ENCODE results near the gene SPTBN1.
A peak's percentile ranks its signal among the peaks of the same experiment; 100 is the strongest.
"Not testable (repeated sequence)": the region's sequence is repeated elsewhere in the genome, so short reads cannot be mapped to it uniquely, and the experiment has no call there.

Gene SPTBN1

DNA sequence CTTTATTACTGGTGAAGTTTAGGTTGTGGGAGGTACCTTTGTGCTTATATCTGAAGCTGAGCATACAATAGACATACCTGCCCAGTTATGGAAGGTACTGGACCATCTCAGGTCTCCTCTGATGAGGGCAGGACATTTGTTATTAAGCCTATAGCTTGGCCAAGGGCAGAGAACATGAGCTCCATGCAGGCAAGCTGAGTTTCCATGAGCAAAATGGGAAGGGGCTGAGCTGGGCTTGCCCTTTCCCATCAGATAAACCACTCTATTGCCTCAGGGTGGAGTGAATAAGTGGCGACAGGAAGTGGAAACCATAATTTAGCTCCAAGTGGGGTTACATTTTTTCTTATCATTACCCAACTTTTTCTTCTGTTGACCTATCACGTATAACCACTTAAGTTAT is 227.5 kb downstream of the SPTBN1 start:
- Mint-ChIP-seq H3K4me1 (peaks cover 35% of the 10 kb centered on the region), H3K9me3 (no peaks in the 10 kb centered on the region), H3K4me3 (no peak overlapping the region), H3K36me3 (peaks cover 8% of the 10 kb centered on the region), H3K27ac (no peak overlapping the region)
- ATAC-seq: no peak
- DNase-seq (ENCODE audit: low spot score in 2 of 2): no peak

DNA sequence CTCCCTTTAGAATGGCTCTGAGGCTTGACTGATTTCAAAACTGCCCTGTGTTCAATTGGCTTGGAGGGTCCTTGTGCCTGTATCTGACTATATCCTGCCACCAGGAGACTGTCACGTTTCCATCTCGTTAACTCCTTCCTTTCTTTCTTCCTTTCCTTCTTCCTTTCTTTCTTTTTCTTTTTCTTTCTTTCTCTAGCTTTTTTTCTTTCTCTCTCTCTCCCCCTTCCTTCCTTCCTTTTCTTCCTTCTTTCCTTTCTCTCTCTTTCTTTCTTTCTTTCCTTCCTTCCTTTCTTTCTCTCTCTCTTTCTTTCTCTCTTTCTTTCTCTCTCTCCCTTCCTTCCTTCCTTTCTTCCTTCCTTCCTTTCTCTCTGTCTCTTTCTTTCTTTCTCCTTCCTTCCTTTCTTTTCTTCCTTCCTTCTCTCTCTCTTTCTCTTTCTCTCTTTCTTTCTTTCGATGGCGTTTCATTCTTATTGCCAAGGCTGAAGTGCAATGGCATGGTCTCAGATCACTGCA is 229.2 kb downstream of the SPTBN1 start:
- ATAC-seq (no peak), DNase-seq (ENCODE audit: low spot score in 2 of 2) (no peak)
- Mint-ChIP-seq H3K4me1 (peaks cover 27% of the 10 kb centered on the region), H3K36me3 (peaks cover 5% of the 10 kb centered on the region), H3K9me3 (no peaks in the 10 kb centered on the region), H3K27ac (no peak overlapping the region), H3K4me3 (no peak overlapping the region)

DNA sequence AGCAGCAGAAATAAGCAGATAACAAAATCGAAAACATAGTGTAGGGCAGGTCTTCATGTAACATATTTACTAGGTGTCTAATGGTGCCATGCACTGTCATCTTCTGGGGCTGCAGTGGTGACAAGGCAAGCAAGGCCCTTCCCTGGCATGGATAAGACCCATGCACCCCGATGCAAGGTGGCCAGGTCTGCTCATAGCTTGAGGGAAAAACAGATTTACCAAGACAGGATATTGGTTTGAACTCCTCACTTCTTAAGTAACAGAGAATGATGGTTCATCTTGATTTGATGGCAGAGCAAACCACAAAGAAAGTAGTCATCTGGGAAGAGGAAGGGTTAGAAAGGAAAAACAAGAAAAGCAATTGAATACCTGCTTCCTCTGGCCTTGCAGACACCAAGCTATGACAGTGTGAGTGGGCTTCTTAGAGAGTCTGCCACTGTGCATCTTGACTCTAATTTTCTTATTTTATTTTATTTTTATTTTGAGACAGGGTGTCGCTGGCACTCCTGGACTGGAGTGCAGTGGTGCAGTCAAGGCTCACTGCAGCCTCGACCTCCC is 231.5 kb downstream of the SPTBN1 start:
- DNase-seq (ENCODE audit: low spot score in 2 of 2) (no peak), ATAC-seq (peak; percentile 65)
- no peak overlapping the region for H3K4me3 Mint-ChIP-seq
- peaks cover 6% of the 10 kb centered on the region for H3K4me1 Mint-ChIP-seq
- H3K27ac Mint-ChIP-seq: no peak overlapping the region
- H3K9me3 Mint-ChIP-seq: no peaks in the 10 kb centered on the region
- no peaks in the 10 kb centered on the region for H3K36me3 Mint-ChIP-seq

DNA sequence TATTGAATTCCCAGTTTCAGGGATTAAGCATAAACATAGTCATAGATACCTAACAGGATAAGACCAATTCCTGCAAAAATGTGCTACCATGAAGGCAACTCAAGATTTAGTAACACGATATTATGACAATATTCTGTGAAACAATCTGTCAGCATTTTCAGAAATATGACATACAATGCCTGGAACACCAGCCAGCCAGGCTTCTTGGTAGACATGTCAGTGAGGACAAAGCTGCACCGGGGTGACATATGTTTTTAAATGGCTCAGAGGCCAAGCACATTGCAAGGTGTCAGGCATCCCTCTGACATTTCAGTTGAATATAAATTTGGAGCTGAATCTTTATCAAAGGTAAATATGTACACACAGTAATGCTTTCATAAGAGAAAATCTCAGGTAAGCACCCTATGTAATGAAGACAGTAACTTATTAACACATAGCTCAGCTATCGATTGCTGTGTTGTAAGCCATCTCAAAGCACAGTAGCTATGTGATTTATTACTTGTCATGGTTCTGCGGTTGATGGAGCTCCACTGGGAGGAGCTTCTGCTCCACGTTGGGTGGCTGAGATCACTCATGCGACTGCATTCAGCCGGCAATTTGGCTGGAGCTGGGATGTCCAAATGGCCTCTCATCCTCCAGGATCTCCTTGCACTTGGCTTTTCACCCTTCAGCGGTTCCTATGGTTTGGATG is 235.5 kb downstream of the SPTBN1 start:
- Mint-ChIP-seq H3K4me1 (peaks cover 6% of the 10 kb centered on the region), H3K4me3 (no peak overlapping the region), H3K9me3 (no peaks in the 10 kb centered on the region), H3K27ac (no peak overlapping the region), H3K36me3 (no peaks in the 10 kb centered on the region)
- ATAC-seq (no peak), DNase-seq (ENCODE audit: low spot score in 2 of 2) (no peak)

DNA sequence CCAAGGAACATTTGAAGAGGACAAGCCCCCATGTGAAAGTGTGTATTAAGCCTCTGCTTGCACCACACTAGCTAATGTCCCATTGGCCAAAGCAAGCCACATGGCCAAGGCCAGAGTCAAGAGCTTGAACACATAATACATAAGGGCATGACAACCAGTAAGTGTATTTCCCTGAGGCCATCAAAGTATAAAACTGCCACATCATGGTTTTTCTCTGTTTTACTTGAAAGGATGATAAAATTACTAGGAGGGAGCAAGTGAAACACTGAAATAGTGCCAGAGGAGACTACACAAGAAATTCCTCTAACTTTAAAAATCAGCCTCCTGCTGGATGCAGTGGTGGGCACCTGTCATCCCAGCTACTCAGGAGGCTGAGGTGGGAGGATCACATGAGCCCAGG is 236.4 kb downstream of the SPTBN1 start:
- DNase-seq (ENCODE audit: low spot score in 2 of 2) (no peak), ATAC-seq (no peak)
- Mint-ChIP-seq H3K4me3 (no peak overlapping the region), H3K9me3 (no peaks in the 10 kb centered on the region), H3K36me3 (no peaks in the 10 kb centered on the region), H3K4me1 (peaks cover 3% of the 10 kb centered on the region), H3K27ac (no peak overlapping the region)

DNA sequence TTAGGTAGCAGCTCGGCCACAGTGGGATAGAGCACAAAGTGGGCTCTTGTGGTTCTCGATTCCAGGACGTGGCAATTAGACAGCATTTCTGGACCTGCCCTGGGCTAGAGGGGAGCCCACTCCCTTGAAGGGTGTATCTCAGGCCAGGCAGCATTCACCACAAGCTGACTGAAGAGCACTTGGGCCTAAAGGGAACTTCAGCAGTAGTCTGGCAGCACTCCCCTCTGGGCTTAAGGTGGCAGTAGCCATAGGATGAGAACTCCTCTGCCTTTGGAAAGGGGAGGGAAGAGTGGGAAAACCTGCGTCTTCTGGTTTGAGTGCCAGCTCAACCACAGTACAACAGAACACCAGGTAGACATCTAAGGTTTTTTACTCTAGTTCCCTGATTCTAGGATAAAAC is 239.3 kb downstream of the SPTBN1 start:
- no peaks in the 10 kb centered on the region for H3K9me3 Mint-ChIP-seq
- no peak for ATAC-seq
- H3K4me1 Mint-ChIP-seq: no peaks in the 10 kb centered on the region
- no peak overlapping the region for H3K27ac Mint-ChIP-seq
- no peaks in the 10 kb centered on the region for H3K36me3 Mint-ChIP-seq
- no peak overlapping the region for H3K4me3 Mint-ChIP-seq
- DNase-seq (ENCODE audit: low spot score in 2 of 2): no peak

DNA sequence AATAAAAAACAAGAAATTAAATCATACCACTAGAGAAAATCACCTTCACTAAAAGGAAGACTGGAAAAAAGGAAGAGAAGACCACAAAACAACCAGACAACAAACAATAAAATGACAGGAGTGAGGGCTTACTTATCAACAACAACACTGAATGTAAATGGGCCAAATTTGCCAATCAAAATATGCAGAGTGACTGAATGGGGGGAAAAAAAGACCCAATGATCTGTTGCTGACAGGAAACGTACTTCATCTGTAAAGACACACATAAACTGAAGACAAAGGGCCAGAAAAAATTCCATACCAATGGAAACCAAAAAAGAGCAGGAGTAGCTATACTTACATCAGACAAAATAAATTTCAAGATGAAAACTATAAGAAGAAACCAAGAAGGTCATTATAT is 241.8 kb downstream of the SPTBN1 start:
- H3K4me3 Mint-ChIP-seq: no peak overlapping the region
- no peaks in the 10 kb centered on the region for H3K4me1 Mint-ChIP-seq
- no peak for ATAC-seq
- H3K9me3 Mint-ChIP-seq: no peaks in the 10 kb centered on the region
- no peaks in the 10 kb centered on the region for H3K36me3 Mint-ChIP-seq
- no peak for DNase-seq (ENCODE audit: low spot score in 2 of 2)
- H3K27ac Mint-ChIP-seq: no peak overlapping the region

DNA sequence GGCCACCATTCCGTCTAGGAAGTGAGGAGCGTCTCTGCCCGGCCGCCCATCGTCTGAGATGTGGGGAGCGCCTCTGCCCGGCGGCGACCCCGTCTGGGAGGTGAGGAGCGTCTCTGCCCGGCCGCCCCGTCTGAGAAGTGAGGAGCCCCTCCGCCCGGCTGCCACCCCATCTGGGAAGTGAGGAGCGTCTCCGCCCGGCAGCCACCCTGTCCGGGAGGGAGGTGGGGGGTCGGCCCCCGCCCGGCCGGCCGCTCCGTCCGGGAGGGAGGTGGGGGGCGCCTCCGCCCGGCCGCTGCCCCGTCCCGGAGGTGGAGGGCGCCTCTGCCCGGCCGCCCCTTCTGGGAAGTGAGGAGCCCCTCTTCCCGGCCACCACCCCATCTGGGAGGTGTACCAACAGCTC is 242.8 kb downstream of the SPTBN1 start:
- H3K4me3 Mint-ChIP-seq; H3K4me1 Mint-ChIP-seq; ATAC-seq; H3K9me3 Mint-ChIP-seq; H3K36me3 Mint-ChIP-seq; H3K27ac Mint-ChIP-seq; DNase-seq (ENCODE audit: low spot score in 2 of 2): not testable (repeated sequence)

DNA sequence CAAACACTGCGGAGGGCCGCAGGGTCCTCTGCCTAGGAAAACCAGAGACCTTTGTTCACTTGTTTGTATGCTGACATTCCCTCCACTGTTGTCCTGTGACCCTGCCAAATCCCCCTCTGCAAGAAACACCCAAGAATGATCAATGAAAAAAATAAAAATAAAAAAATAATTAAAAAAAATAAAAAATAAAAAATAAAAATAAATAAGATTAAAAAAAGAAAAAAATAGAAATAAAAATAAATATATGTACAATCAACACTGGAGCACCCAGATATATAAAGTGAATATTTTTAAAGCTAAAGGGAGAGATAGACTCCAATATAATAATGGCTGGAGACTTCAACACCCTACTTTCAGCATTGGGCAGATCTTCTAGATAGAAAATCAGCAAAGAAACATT is 243.5 kb downstream of the SPTBN1 start:
- H3K4me1 Mint-ChIP-seq: no peaks in the 10 kb centered on the region
- ATAC-seq: no peak
- no peaks in the 10 kb centered on the region for H3K9me3 Mint-ChIP-seq
- DNase-seq (ENCODE audit: low spot score in 2 of 2): no peak
- H3K4me3 Mint-ChIP-seq: no peak overlapping the region
- no peaks in the 10 kb centered on the region for H3K36me3 Mint-ChIP-seq
- H3K27ac Mint-ChIP-seq: no peak overlapping the region

DNA sequence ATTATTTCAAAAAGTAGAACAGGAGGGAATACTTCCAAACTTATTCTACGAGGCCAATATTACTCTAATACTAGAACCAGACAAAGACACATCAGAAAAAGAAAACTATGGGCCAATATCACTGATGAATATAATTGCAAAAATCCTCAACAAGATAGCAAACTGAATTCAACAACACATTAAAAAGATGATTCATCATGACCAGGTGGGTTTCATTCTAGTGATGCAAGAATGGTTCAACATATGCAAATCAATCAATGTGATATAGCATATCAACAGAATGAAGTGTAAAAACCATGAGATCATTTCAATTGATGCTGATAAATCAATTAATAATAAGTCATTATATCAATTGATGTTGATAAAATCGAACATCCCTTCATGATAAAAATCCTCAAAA is 244.9 kb downstream of the SPTBN1 start:
- no peaks in the 10 kb centered on the region for H3K36me3 Mint-ChIP-seq
- DNase-seq (ENCODE audit: low spot score in 2 of 2) (no peak), ATAC-seq (no peak)
- H3K4me3 Mint-ChIP-seq: no peak overlapping the region
- H3K9me3 Mint-ChIP-seq: no peaks in the 10 kb centered on the region
- no peak overlapping the region for H3K27ac Mint-ChIP-seq
- H3K4me1 Mint-ChIP-seq: no peaks in the 10 kb centered on the region

DNA sequence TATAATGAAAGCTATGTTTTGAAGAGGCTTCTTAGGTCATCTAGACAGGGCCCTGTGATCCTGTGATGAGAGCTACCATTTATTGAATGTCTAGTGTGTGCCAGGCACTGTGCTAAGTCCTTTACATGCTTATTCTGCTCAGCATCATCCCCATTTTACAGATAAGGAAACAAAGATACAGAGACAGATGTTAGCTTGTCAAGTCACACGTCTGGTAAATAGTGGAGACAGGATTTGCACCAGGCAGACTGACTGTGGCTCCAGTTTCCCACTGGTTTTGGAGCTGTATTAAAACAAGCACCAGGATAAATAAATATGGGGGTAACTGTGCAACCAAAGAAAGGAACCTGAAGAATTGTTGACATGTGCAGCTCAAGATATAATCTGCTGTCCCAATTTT is 248.1 kb downstream of the SPTBN1 start:
- Mint-ChIP-seq H3K4me1 (no peaks in the 10 kb centered on the region), H3K4me3 (no peak overlapping the region), H3K36me3 (no peaks in the 10 kb centered on the region), H3K9me3 (no peaks in the 10 kb centered on the region), H3K27ac (no peak overlapping the region)
- ATAC-seq (no peak), DNase-seq (ENCODE audit: low spot score in 2 of 2) (no peak)

DNA sequence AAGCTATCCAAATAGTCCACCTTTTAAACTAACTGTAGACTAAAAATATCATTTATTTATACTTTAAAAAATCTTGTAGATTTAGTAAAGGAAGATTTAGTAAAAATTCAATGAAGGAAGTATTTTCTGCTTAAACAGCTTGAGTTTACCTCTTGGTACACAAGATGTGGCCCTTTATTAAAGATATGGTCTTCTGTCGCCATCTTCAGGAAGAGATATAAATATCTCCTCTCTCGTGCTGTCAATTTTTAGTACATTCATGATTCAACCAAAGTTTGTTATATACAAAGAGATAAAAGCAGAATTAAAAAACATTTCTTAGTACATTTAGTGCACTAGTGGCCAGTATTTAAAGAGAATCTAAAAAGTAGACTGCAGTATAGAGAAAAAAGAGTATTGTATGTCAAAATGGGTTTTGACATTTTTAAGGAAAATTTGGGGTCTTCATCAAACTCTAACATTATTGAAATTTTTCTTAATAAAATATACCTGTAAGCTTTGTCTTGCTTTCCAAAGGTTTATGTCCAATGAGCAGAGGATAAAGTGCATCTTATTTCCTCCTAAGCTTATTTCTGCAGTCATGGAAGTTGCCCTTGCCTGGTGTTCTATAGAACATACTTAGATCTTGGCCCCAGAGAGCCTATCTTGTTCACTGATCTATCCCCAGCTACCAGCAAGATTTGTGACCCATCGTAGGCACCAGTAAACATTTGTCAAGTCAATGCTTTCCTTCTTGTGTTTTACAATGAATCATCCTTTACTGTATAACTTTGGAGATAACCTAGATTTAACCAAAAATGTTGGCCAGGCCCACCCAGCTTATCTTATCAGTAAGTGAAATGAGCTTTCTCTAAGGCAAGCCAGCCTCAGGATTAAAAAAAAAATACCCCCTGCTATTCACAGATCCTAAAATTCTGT is 248.8 kb downstream of the SPTBN1 start:
- Mint-ChIP-seq H3K4me1 (no peaks in the 10 kb centered on the region), H3K36me3 (no peaks in the 10 kb centered on the region), H3K4me3 (no peak overlapping the region), H3K27ac (no peak overlapping the region), H3K9me3 (no peaks in the 10 kb centered on the region)
- DNase-seq (ENCODE audit: low spot score in 2 of 2) (no peak), ATAC-seq (peak; percentile 67)

DNA sequence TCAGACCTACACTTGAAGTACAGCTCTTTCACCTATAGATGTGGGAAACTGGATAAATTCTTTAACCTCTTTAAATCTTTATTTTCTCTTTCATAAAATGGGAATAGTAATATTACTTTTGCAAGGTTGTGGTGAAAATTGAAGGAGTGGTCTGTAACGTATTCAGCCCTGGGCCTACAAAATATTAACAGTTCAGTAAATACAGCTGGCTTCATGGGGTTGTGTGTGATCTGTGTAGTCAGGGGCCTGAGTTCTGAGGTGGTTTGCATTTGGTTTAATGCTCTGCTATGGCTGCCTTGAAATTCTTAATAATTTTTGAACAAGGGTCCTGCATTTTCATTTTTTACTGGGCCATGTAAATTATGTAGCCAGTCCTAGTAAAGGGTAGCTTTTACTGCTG is 250.5 kb downstream of the SPTBN1 start:
- peaks cover 5% of the 10 kb centered on the region for H3K4me1 Mint-ChIP-seq
- H3K27ac Mint-ChIP-seq: no peak overlapping the region
- H3K9me3 Mint-ChIP-seq: no peaks in the 10 kb centered on the region
- ATAC-seq: no peak
- DNase-seq (ENCODE audit: low spot score in 2 of 2): no peak
- H3K36me3 Mint-ChIP-seq: no peaks in the 10 kb centered on the region
- H3K4me3 Mint-ChIP-seq: no peak overlapping the region

DNA sequence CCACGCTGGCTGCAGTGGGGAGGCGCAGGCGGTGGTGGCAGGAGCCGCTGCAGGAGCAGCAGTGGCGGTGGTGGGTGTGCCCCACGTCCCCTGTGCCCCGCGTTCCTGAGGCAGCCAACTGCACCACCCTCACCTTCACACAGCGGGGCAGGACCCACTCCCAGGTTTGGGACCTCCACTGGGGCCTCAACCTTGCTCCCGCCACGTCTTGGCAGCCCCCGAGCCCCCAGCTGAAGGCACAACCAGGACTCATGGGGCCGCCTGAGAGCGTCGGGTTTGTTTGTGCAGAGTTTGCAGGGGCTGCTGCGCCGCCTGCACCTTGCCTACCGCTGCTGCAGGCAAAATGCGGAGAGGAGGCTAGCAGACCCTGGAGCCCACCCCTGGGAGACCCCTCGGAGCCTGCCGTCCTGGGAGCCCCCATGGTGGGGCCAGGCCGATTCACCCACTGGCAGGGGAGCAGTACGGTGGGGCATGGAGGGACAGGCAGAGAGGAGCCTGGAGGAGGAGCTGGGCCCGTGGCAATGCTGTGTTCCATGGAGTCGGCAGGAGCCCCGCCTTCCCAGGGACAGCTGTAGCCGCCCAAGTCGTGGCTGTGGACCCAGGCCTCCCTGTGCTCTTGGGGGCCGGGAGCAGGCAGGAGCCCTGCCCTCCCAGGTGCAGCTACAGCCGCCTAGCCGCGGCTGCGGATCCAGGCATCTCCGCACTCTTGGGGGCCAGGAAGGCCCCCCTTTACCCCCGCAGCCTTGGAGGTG is 252.6 kb downstream of the SPTBN1 start:
- ATAC-seq (peak; percentile 52), DNase-seq (ENCODE audit: low spot score in 2 of 2) (no peak)
- H3K4me1 Mint-ChIP-seq: peaks cover 5% of the 10 kb centered on the region
- H3K27ac Mint-ChIP-seq: no peak overlapping the region
- no peaks in the 10 kb centered on the region for H3K36me3 Mint-ChIP-seq
- H3K9me3 Mint-ChIP-seq: no peaks in the 10 kb centered on the region
- H3K4me3 Mint-ChIP-seq: peak overlapping the region; percentile 29

DNA sequence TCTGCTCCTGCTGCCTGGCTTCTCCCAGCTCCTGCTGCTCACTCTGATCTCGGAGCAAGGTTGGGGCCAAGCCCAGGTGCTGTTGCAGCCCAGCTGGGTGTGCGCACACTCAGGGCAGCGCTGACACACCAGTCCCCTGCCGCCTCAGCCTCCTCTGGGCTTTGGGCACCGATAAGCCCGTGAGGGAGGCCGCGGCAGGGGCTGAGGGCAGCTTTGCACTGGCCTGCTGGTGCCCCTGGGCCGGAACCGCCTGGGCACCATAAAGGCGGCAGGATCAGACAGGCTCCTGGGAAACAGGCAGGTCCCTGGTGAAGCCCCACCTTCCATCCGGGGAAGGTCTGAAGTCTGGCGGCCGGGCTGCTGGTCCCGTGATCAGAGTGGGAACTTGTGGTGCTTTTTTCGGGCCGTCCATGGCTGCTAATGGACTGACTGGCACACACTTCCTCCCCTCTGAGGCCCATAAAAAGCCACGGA is 253.2 kb downstream of the SPTBN1 start:
- Mint-ChIP-seq H3K9me3 (no peaks in the 10 kb centered on the region), H3K4me1 (peaks cover 5% of the 10 kb centered on the region), H3K4me3 (peak overlapping the region; percentile 29), H3K36me3 (no peaks in the 10 kb centered on the region), H3K27ac (no peak overlapping the region)
- ATAC-seq (peak; percentile 58), DNase-seq (ENCODE audit: low spot score in 2 of 2) (no peak)

All from stimulated activated effector memory CD8-positive, alpha-beta T cell treated with anti-CD3 and anti-CD28 coated beads, Interleukin-12 subunit alpha, Interleukin-12 subunit beta, amount 100 ng/mL, for 72 hours (primary cell).